Measurements from ENCODE around the gene ACER2.

GRCh38 chr9:19410594-19410993 is 1.8 kb downstream of the ACER2 start:
- TF ChIP-seq NANOG (IDR thresholded peaks at IDR 0.05; ENCODE audit: borderline replicate concordance): no peak
- no peak for TF ChIP-seq CTCF (conservative IDR thresholded peaks at IDR 0.05; ENCODE audit: low read depth in 2 of 2)
- no peak for TF ChIP-seq POLR2AphosphoS5 (IDR thresholded peaks at IDR 0.05; ENCODE audit: low read depth)
- no peak for TF ChIP-seq JUNB (IDR thresholded peaks at IDR 0.05; ENCODE audit: unreplicated experiment)
- TF ChIP-seq EZH2 (IDR thresholded peaks at IDR 0.05; ENCODE audit: low read depth, unreplicated experiment): no peak
- TF ChIP-seq REST (IDR thresholded peaks at IDR 0.05; ENCODE audit: unreplicated experiment): no peak
- TF ChIP-seq EZH2phosphoT487 (IDR thresholded peaks at IDR 0.05; ENCODE audit: unreplicated experiment): no peak
- TF ChIP-seq ETS1 (IDR thresholded peaks at IDR 0.05): no peak

All from GM23338 (cell line).